ENCODE results near the gene MRPL43. TPM values are rescaled to one million over a fixed set of nuclear protein-coding genes. Genes with fewer than 3 reads are reported as not detected.

The MRPL43 gene
- total and polyA plus RNA-seq, 4 donors, result 33.6 to 124 (median 95.2) TPM

- Histone ChIP-seq H3K4me3 (ENCODE audit: low read depth, low read length) (no peak overlapping the region), H3K27me3 (ENCODE audit: control insufficient read depth, insufficient read depth, low read length) (no peaks in the 10 kb centered on the region), H3K9me3 (ENCODE audit: control insufficient read depth, insufficient read depth, low read length) (no peaks in the 10 kb centered on the region), H3K36me3 (ENCODE audit: control insufficient read depth, insufficient read depth, low read length) (peaks cover 61% of the 10 kb centered on the region), H3K27ac (ENCODE audit: low read depth, low read length) (no peak overlapping the region), H3K4me1 (ENCODE audit: control insufficient read depth, insufficient read depth, low read length) (peaks cover 58% of the 10 kb centered on the region)
- WGBS (ENCODE audit: insufficient coverage), result 82% methylated on average over 23 of the region's 23 CpGs
- peak in 1 of 6 donors; percentile 53 for DNase-seq (ENCODE audit: low read depth in 4 of 6, low spot score in 6 of 6)
Observed at GRCh38 chr10:101005361-101005760, 18.1 kb upstream of the MRPL43 start.

GRCh38 chr10:101003639-101004206, 16.4 kb upstream of the MRPL43 start:
- no peak for DNase-seq (ENCODE audit: low read depth in 4 of 6, low spot score in 6 of 6)
- Histone ChIP-seq H3K9me3 (ENCODE audit: control insufficient read depth, insufficient read depth, low read length) (no peaks in the 10 kb centered on the region), H3K4me1 (ENCODE audit: control insufficient read depth, insufficient read depth, low read length) (peaks cover 62% of the 10 kb centered on the region), H3K36me3 (ENCODE audit: control insufficient read depth, insufficient read depth, low read length) (peaks cover 60% of the 10 kb centered on the region), H3K27ac (ENCODE audit: low read depth, low read length) (no peak overlapping the region), H3K4me3 (ENCODE audit: low read depth, low read length) (no peak overlapping the region), H3K27me3 (ENCODE audit: control insufficient read depth, insufficient read depth, low read length) (no peaks in the 10 kb centered on the region)
- 96% methylated on average over 17 of the region's 18 CpGs for WGBS (ENCODE audit: insufficient coverage)

GRCh38 chr10:101002456-101002855, 15.2 kb upstream of the MRPL43 start:
- 96% methylated on average over 10 of the region's 11 CpGs for WGBS (ENCODE audit: insufficient coverage)
- Histone ChIP-seq H3K9me3 (ENCODE audit: control insufficient read depth, insufficient read depth, low read length) (no peaks in the 10 kb centered on the region), H3K27me3 (ENCODE audit: control insufficient read depth, insufficient read depth, low read length) (no peaks in the 10 kb centered on the region), H3K36me3 (ENCODE audit: control insufficient read depth, insufficient read depth, low read length) (peaks cover 53% of the 10 kb centered on the region), H3K27ac (ENCODE audit: low read depth, low read length) (no peak overlapping the region), H3K4me1 (ENCODE audit: control insufficient read depth, insufficient read depth, low read length) (peaks cover 64% of the 10 kb centered on the region), H3K4me3 (ENCODE audit: low read depth, low read length) (no peak overlapping the region)
- DNase-seq (ENCODE audit: low read depth in 4 of 6, low spot score in 6 of 6), result no peak

GRCh38 chr10:101001659-101002035, 14.3 kb upstream of the MRPL43 start:
- 46% methylated on average over 5 of the region's 5 CpGs for WGBS (ENCODE audit: insufficient coverage)
- Histone ChIP-seq H3K27me3 (ENCODE audit: control insufficient read depth, insufficient read depth, low read length) (peaks cover 4% of the 10 kb centered on the region), H3K4me3 (ENCODE audit: low read depth, low read length) (no peak overlapping the region), H3K4me1 (ENCODE audit: control insufficient read depth, insufficient read depth, low read length) (peaks cover 64% of the 10 kb centered on the region), H3K27ac (ENCODE audit: low read depth, low read length) (peak overlapping the region; percentile 95), H3K36me3 (ENCODE audit: control insufficient read depth, insufficient read depth, low read length) (peaks cover 45% of the 10 kb centered on the region), H3K9me3 (ENCODE audit: control insufficient read depth, insufficient read depth, low read length) (no peaks in the 10 kb centered on the region)
- no peak for DNase-seq (ENCODE audit: low read depth in 4 of 6, low spot score in 6 of 6)

- DNase-seq (ENCODE audit: low read depth in 4 of 6, low spot score in 6 of 6), result peak in 1 of 6 donors; percentile 71
Observed at GRCh38 chr10:101000915-101001658, 13.8 kb upstream of the MRPL43 start.

GRCh38 chr10:101000127-101000914, 13.0 kb upstream of the MRPL43 start:
- 4% methylated on average over 10 of the region's 19 CpGs for WGBS (ENCODE audit: insufficient coverage)
- peaks cover 62% of the 10 kb centered on the region for H3K4me1 ChIP-seq (ENCODE audit: control insufficient read depth, insufficient read depth, low read length)
- H3K27me3 ChIP-seq (ENCODE audit: control insufficient read depth, insufficient read depth, low read length), result peaks cover 7% of the 10 kb centered on the region
- H3K36me3 ChIP-seq (ENCODE audit: control insufficient read depth, insufficient read depth, low read length), result peaks cover 32% of the 10 kb centered on the region
- H3K27ac ChIP-seq (ENCODE audit: low read depth, low read length), result peak overlapping the region; percentile 95
- no peaks in the 10 kb centered on the region for H3K9me3 ChIP-seq (ENCODE audit: control insufficient read depth, insufficient read depth, low read length)
- H3K4me3 ChIP-seq (ENCODE audit: low read depth, low read length), result peak overlapping the region; percentile 79
- DNase-seq (ENCODE audit: low read depth in 4 of 6, low spot score in 6 of 6), result peak in 2 of 6 donors; percentile 64 to 70

More at GRCh38 chr10:101000915-101001658, 13.8 kb upstream of the MRPL43 start:
- Histone ChIP-seq H3K27me3 (ENCODE audit: control insufficient read depth, insufficient read depth, low read length) (peaks cover 7% of the 10 kb centered on the region), H3K27ac (ENCODE audit: low read depth, low read length) (peak overlapping the region; percentile 95), H3K4me3 (ENCODE audit: low read depth, low read length) (peak overlapping the region; percentile 79), H3K9me3 (ENCODE audit: control insufficient read depth, insufficient read depth, low read length) (no peaks in the 10 kb centered on the region), H3K36me3 (ENCODE audit: control insufficient read depth, insufficient read depth, low read length) (peaks cover 39% of the 10 kb centered on the region), H3K4me1 (ENCODE audit: control insufficient read depth, insufficient read depth, low read length) (peaks cover 64% of the 10 kb centered on the region)
- 34% methylated on average over 7 of the region's 12 CpGs for WGBS (ENCODE audit: insufficient coverage)

- Histone ChIP-seq H3K9me3 (ENCODE audit: control insufficient read depth, insufficient read depth, low read length) (no peaks in the 10 kb centered on the region), H3K27me3 (ENCODE audit: control insufficient read depth, insufficient read depth, low read length) (peaks cover 7% of the 10 kb centered on the region), H3K36me3 (ENCODE audit: control insufficient read depth, insufficient read depth, low read length) (peaks cover 28% of the 10 kb centered on the region), H3K27ac (ENCODE audit: low read depth, low read length) (peak within 1 kb of the TSS; percentile 97), H3K4me3 (ENCODE audit: low read depth, low read length) (peak within 1 kb of the TSS; percentile 79), H3K4me1 (ENCODE audit: control insufficient read depth, insufficient read depth, low read length) (peaks cover 58% of the 10 kb centered on the region)
- WGBS (ENCODE audit: insufficient coverage), result under 1% methylated on average over 41 of the region's 44 CpGs
- peak in 1 of 6 donors; percentile 69 for DNase-seq (ENCODE audit: low read depth in 4 of 6, low spot score in 6 of 6)
Observed at GRCh38 chr10:100999742-101000126, 12.4 kb upstream of the MRPL43 start, which contains the start of gene LZTS2. LZTS2 (plus strand) TSS chr10:100999808; CDS start chr10:101002539, 2,731 bp downstream.

GRCh38 chr10:100998991-100999741, 11.9 kb upstream of the MRPL43 start:
- Histone ChIP-seq H3K4me3 (ENCODE audit: low read depth, low read length) (peak overlapping the region; percentile 67), H3K9me3 (ENCODE audit: control insufficient read depth, insufficient read depth, low read length) (no peaks in the 10 kb centered on the region), H3K36me3 (ENCODE audit: control insufficient read depth, insufficient read depth, low read length) (peaks cover 25% of the 10 kb centered on the region), H3K27me3 (ENCODE audit: control insufficient read depth, insufficient read depth, low read length) (peaks cover 7% of the 10 kb centered on the region), H3K4me1 (ENCODE audit: control insufficient read depth, insufficient read depth, low read length) (peaks cover 62% of the 10 kb centered on the region), H3K27ac (ENCODE audit: low read depth, low read length) (peak overlapping the region; percentile 97)
- peak in 3 of 6 donors; percentile 70 to 94 (median 91) for DNase-seq (ENCODE audit: low read depth in 4 of 6, low spot score in 6 of 6)
- WGBS (ENCODE audit: insufficient coverage), result 1% methylated on average over 83 of the region's 83 CpGs

All from spinal cord (tissue), 10 donors.